Naive thymus-derived CD4-positive, alpha-beta T cell (primary cell): ENCODE data around the gene NME3. TPM values are rescaled to one million over a fixed set of nuclear protein-coding genes. Genes with fewer than 3 reads are reported as not detected.

Experiments
- ATAC-seq: fragments of 150-1000 bp; cut with Tn5 transposase; 2 replicates; pipeline ENCODE4 v1.10.0; 2021; ENCODE audit warnings: mild to moderate bottlenecking, moderate library complexity
- CTCF ChIA-PET: fragments of 350-600 bp; sonication (Branson Sonifier 250); formaldehyde crosslinking; loops from one replicate; lab custom pipeline; 2021; ENCODE audit warnings: antibody characterized with exemption; lab: Charles Lee
- POLR2A ChIA-PET: fragments of 350-600 bp; sonication (Branson Sonifier 250); formaldehyde crosslinking; loops from one replicate; lab custom pipeline; 2021; ENCODE audit warnings: antibody characterized with exemption, inconsistent platforms; lab: Charles Lee
- DNase-seq, 9 donors: peaks; one replicate each; pipeline versions ENCODE4 v3.0.0 to v3.0.0-alpha.2; 2020 to 2022; ENCODE audit warnings: mixed read lengths in 1 of 9
- H3K27ac ChIP-seq: one replicate; pipeline ENCODE4 v1.7.0; 2013; ENCODE audit warnings: mild to moderate bottlenecking, low read depth, low read length, moderate library complexity
- H3K27me3 ChIP-seq, 2 donors: one replicate each; pipeline ENCODE4 v1.7.0; 2013; ENCODE audit warnings: low read length in 2 of 2, mild to moderate bottlenecking in 2 of 2, moderate library complexity in 2 of 2; ENCODE audit not compliant: control insufficient read depth in 2 of 2, insufficient read depth in 2 of 2
- H3K36me3 ChIP-seq, 3 experiments: 1 replicate in 2 of 3; 2 replicates in 1 of 3; pipeline ENCODE4 v1.7.0; 2013; ENCODE audit warnings: low read length in 3 of 3, mild to moderate bottlenecking in 3 of 3, moderate library complexity in 1 of 3; ENCODE audit not compliant: insufficient read depth in 3 of 3, control insufficient read depth in 2 of 3
- H3K4me1 ChIP-seq, 2 donors: one replicate each; pipeline ENCODE4 v1.7.0; 2013; ENCODE audit warnings: low read length in 2 of 2, mild to moderate bottlenecking in 2 of 2, moderate library complexity in 1 of 2; ENCODE audit not compliant: control insufficient read depth in 2 of 2, insufficient read depth in 2 of 2
- H3K4me3 ChIP-seq: 2 replicates; pipeline ENCODE4 v1.7.0; 2013; ENCODE audit warnings: mild to moderate bottlenecking, low read length
- H3K9me3 ChIP-seq, 3 experiments: 1 replicate in 2 of 3; 2 replicates in 1 of 3; pipeline ENCODE4 v1.7.0; 2013; ENCODE audit warnings: low read length in 3 of 3; ENCODE audit not compliant: control insufficient read depth in 2 of 3
- H3K27ac Mint-ChIP-seq, 9 donors: one replicate each; pipeline ENCODE4 v1.8.0; 2020 to 2022; ENCODE audit warnings: mixed read lengths in 9 of 9, mild to moderate bottlenecking in 8 of 9, moderate library complexity in 5 of 9, inconsistent platforms in 2 of 9
- H3K27me3 Mint-ChIP-seq, 5 donors: one replicate each; pipeline ENCODE4 v1.8.0; 2021 to 2022; ENCODE audit warnings: mixed read lengths in 5 of 5, mild to moderate bottlenecking in 1 of 5
- H3K36me3 Mint-ChIP-seq, 5 donors: one replicate each; pipeline ENCODE4 v1.8.0; 2020 to 2022; ENCODE audit warnings: mixed read lengths in 5 of 5, mild to moderate bottlenecking in 3 of 5, inconsistent platforms in 1 of 5
- H3K4me1 Mint-ChIP-seq, 7 donors: one replicate each; pipeline ENCODE4 v1.8.0; 2020 to 2022; ENCODE audit warnings: mixed read lengths in 7 of 7, mild to moderate bottlenecking in 3 of 7, inconsistent platforms in 1 of 7
- H3K4me3 Mint-ChIP-seq, 10 donors: one replicate each; pipeline ENCODE4 v1.8.0; 2020 to 2022; ENCODE audit warnings: mild to moderate bottlenecking in 10 of 10, mixed read lengths in 10 of 10, moderate library complexity in 6 of 10, inconsistent platforms in 2 of 10
- H3K9me3 Mint-ChIP-seq, 11 donors: one replicate each; pipeline ENCODE4 v1.8.0; 2020 to 2022; ENCODE audit warnings: mixed read lengths in 11 of 11, mild to moderate bottlenecking in 4 of 11, inconsistent platforms in 1 of 11, moderate library complexity in 1 of 11
- intact Hi-C, 2 donors: fragments of 100-400 bp; cut with micrococcal nuclease; formaldehyde crosslinking; loops; one replicate each; pipeline ENCODE4 v1.15.1; 2023
- polyA plus RNA-seq, 2 donors: library from polyadenylated mRNA; unstranded; fragments of 300-500 nt; fragmentation: Illumina TruSeq; gene quantifications; one replicate each; pipeline ENCODE4 v1.2.3, GENCODE V29; 2021
- total RNA-seq, 6 experiments: library from RNA in 5 of 6; stranded (reverse) in 5 of 6; gene quantifications; 1 replicate in 5 of 6; 2 replicates in 1 of 6; pipeline ENCODE4 v1.2.3 and lab custom pipeline; 2021 to 2026

NME3 gene
- total RNA-seq = 10 to 100 TPM; 49.4 to 81.5 (median 58.2) TPM
- 10 to 100 TPM; 70.6 to 71.9 TPM for polyA plus RNA-seq
- 18.0 reads per million, percentile 48 among the genes with 10 or more reads in this experiment for total RNA-seq (lab: John Stamatoyannopoulos, UW)

- H3K27ac ChIP-seq = peak within 1 kb of the TSS; percentile 85
- H3K36me3 Mint-ChIP-seq = peaks cover 0 to 9% (median 0%) of the 10 kb centered on the region in 5 donors
- peaks cover 13 to 26% of the 10 kb centered on the region in 2 donors for H3K4me1 ChIP-seq
- H3K36me3 ChIP-seq = peaks cover 0 to 46% (median 0%) of the 10 kb centered on the region in 3 experiments
- no peaks in the 10 kb centered on the region for H3K9me3 ChIP-seq
- CTCF ChIA-PET = interaction anchor here (3.3 kb wide), 1 partner anchor 11 kb away, joined by 13 read pairs; the partner anchor contains the start of genes NUBP2 and SPSB3
- H3K27me3 Mint-ChIP-seq = peaks cover 0 to 2% (median 0%) of the 10 kb centered on the region in 5 donors
- peaks cover 0 to 3% (median 0%) of the 10 kb centered on the region in 11 donors for H3K9me3 Mint-ChIP-seq
- H3K4me1 Mint-ChIP-seq = peaks cover 8 to 23% (median 13%) of the 10 kb centered on the region in 7 donors
- H3K27me3 ChIP-seq = no peaks in the 10 kb centered on the region
- DNase-seq (peak; percentile 54 to 87 (median 67)), ATAC-seq (peak; percentile 66)
- POLR2A ChIA-PET = interaction anchor here (1.3 to 7.9 kb wide), 5 partner anchors 9 to 65 kb away, joined by 3 to 93 read pairs (median 11); partner anchors contain the start of genes FAHD1, HAGH, MAPK8IP3 and NUBP2
- intact Hi-C loops = loop anchor here (2.0 to 10.0 kb wide), 4 partner anchors 239 to 496 kb away; partner anchors contain the start of genes RNPS1 (in 1 of the 2), TMEM204 (in 1 of the 2) and UBE2I (in 1 of the 2)
- H3K4me3 ChIP-seq = peak within 1 kb of the TSS; percentile 70
- H3K4me3 Mint-ChIP-seq = peak within 1 kb of the TSS; percentile 91 to 99 (median 98)
- H3K27ac Mint-ChIP-seq = peak within 1 kb of the TSS; percentile 86 to 98 (median 95)
Measured at GRCh38 chr16:1771188-1771863, at the start of gene NME3. Gene NME3 (minus strand): TSS chr16:1771543. CDS start chr16:1771534, 9 bp downstream.

GRCh38 chr16:1820946-1821290, 49.6 kb upstream of the NME3 start:
- Histone ChIP-seq H3K9me3 (no peaks in the 10 kb centered on the region), H3K4me3 (no peak overlapping the region), H3K27me3 (no peaks in the 10 kb centered on the region), H3K36me3 (peaks cover 3 to 75% (median 19%) of the 10 kb centered on the region in 3 experiments), H3K4me1 (peaks cover 11 to 18% of the 10 kb centered on the region in 2 donors), H3K27ac (no peak overlapping the region)
- POLR2A ChIA-PET = interaction anchor here (0.6 kb wide), 1 partner anchor 82 kb away, joined by 3 read pairs; no protein-coding TSS in a partner anchor
- Mint-ChIP-seq H3K27me3 (no peaks in the 10 kb centered on the region), H3K27ac (no peak overlapping the region), H3K9me3 (no peaks in the 10 kb centered on the region), H3K36me3 (peaks cover 0 to 8% (median 0%) of the 10 kb centered on the region in 5 donors), H3K4me1 (peaks cover 8 to 24% (median 19%) of the 10 kb centered on the region in 7 donors), H3K4me3 (no peak overlapping the region)
- no peak for DNase-seq
- ATAC-seq = no peak
- CTCF ChIA-PET = no interaction called here
- intact Hi-C loops = no loop called here

GRCh38 chr16:1820096-1820945, 49.0 kb upstream of the NME3 start:
- H3K4me3 ChIP-seq = no peak overlapping the region
- DNase-seq (no peak), ATAC-seq (no peak)
- H3K36me3 ChIP-seq = peaks cover 6 to 79% (median 19%) of the 10 kb centered on the region in 3 experiments
- H3K27me3 ChIP-seq = no peaks in the 10 kb centered on the region
- no peak overlapping the region for H3K27ac ChIP-seq
- Mint-ChIP-seq H3K9me3 (no peaks in the 10 kb centered on the region), H3K27ac (peak overlapping the region in 2 of 9 donors; percentile 36 to 54), H3K36me3 (peaks cover 0 to 11% (median 2%) of the 10 kb centered on the region in 5 donors), H3K4me3 (no peak overlapping the region), H3K4me1 (peaks cover 8 to 19% (median 14%) of the 10 kb centered on the region in 7 donors), H3K27me3 (no peaks in the 10 kb centered on the region)
- ChIA-PET POLR2A (interaction anchor here (0.5 to 0.6 kb wide), 2 partner anchors 81 to 151 kb away, joined by 3 read pairs; partner anchors contain the start of gene TBL3), CTCF (interaction anchor here (0.6 kb wide), 1 partner anchor 464 kb away, joined by 3 read pairs; no protein-coding TSS in a partner anchor)
- peaks cover 6 to 16% of the 10 kb centered on the region in 2 donors for H3K4me1 ChIP-seq
- no peaks in the 10 kb centered on the region for H3K9me3 ChIP-seq
- intact Hi-C loops = no loop called here

GRCh38 chr16:1819611-1820010, 48.3 kb upstream of the NME3 start:
- H3K4me1 ChIP-seq = peaks cover 0 to 9% of the 10 kb centered on the region in 2 donors
- H3K27me3 Mint-ChIP-seq = no peaks in the 10 kb centered on the region
- H3K27ac ChIP-seq = no peak overlapping the region
- no peaks in the 10 kb centered on the region for H3K9me3 Mint-ChIP-seq
- H3K4me3 Mint-ChIP-seq = no peak overlapping the region
- ChIA-PET POLR2A (no interaction called here), CTCF (interaction anchor here (0.6 kb wide), 1 partner anchor 463 kb away, joined by 3 read pairs; no protein-coding TSS in a partner anchor)
- H3K27me3 ChIP-seq = no peaks in the 10 kb centered on the region
- no peak for DNase-seq
- H3K27ac Mint-ChIP-seq = peak overlapping the region in 2 of 9 donors; percentile 36 to 71
- H3K36me3 ChIP-seq = peaks cover 8 to 82% (median 19%) of the 10 kb centered on the region in 3 experiments
- no peak overlapping the region for H3K4me3 ChIP-seq
- H3K36me3 Mint-ChIP-seq = peaks cover 0 to 16% (median 5%) of the 10 kb centered on the region in 5 donors
- H3K4me1 Mint-ChIP-seq = peaks cover 4 to 19% (median 11%) of the 10 kb centered on the region in 7 donors
- ATAC-seq = no peak
- H3K9me3 ChIP-seq = no peaks in the 10 kb centered on the region
- intact Hi-C loops = no loop called here

GRCh38 chr16:1818873-1819525, 47.7 kb upstream of the NME3 start:
- peak overlapping the region in 2 of 9 donors; percentile 41 to 71 for H3K27ac Mint-ChIP-seq

More at GRCh38 chr16:1818873-1819525, 47.7 kb upstream of the NME3 start:
- DNase-seq = no peak
- Histone ChIP-seq H3K27ac (no peak overlapping the region), H3K27me3 (no peaks in the 10 kb centered on the region), H3K9me3 (no peaks in the 10 kb centered on the region), H3K36me3 (peaks cover 8 to 79% (median 19%) of the 10 kb centered on the region in 3 experiments), H3K4me1 (peaks cover 0 to 4% of the 10 kb centered on the region in 2 donors), H3K4me3 (no peak overlapping the region)
- no peaks in the 10 kb centered on the region for H3K27me3 Mint-ChIP-seq
- no peak overlapping the region for H3K4me3 Mint-ChIP-seq
- no peaks in the 10 kb centered on the region for H3K9me3 Mint-ChIP-seq
- peaks cover 0 to 16% (median 5%) of the 10 kb centered on the region in 5 donors for H3K36me3 Mint-ChIP-seq
- peaks cover 0 to 14% (median 5%) of the 10 kb centered on the region in 7 donors for H3K4me1 Mint-ChIP-seq
- ChIA-PET POLR2A (no interaction called here), CTCF (no interaction called here)
- no peak for ATAC-seq
- intact Hi-C loops = no loop called here
